Measurements from ENCODE around the gene STOX2. TPM values are rescaled to one million over a fixed set of nuclear protein-coding genes. Genes with fewer than 3 reads are reported as not detected.

The STOX2 gene
- total and polyA plus RNA-seq, 11 donors = 2.8 to 19.6 (median 13.1) TPM

DNA sequence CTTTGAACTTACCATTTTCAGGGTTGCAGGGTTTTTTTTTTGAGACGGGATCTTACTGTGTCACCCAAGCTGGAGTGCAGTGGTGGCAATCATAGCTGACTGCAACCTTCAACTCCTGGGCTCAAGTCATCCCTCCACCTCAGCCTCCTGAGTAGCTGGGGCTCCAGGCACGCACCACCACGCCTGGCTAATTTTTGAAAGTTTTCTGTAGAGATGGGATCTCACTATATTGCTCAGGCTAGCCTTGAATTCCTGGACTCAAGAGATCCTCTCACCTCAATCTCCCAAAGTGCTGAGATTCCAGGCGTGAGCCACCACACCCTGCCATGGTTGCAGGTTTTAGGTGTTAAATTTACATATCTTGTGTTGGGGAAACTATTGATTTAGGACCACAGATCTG is 64.5 kb downstream of the STOX2 start:
- Histone ChIP-seq H3K27ac (no peak overlapping the region), H3K27me3 (no peaks in the 10 kb centered on the region), H3K36me3 (no peaks in the 10 kb centered on the region), H3K9me3 (peaks cover 0 to 12% (median 6%) of the 10 kb centered on the region in 12 donors), H3K4me3 (no peak overlapping the region), H3K4me1 (peaks cover 0 to 29% (median 14%) of the 10 kb centered on the region in 12 donors)
- TF ChIP-seq, protein P1, sequence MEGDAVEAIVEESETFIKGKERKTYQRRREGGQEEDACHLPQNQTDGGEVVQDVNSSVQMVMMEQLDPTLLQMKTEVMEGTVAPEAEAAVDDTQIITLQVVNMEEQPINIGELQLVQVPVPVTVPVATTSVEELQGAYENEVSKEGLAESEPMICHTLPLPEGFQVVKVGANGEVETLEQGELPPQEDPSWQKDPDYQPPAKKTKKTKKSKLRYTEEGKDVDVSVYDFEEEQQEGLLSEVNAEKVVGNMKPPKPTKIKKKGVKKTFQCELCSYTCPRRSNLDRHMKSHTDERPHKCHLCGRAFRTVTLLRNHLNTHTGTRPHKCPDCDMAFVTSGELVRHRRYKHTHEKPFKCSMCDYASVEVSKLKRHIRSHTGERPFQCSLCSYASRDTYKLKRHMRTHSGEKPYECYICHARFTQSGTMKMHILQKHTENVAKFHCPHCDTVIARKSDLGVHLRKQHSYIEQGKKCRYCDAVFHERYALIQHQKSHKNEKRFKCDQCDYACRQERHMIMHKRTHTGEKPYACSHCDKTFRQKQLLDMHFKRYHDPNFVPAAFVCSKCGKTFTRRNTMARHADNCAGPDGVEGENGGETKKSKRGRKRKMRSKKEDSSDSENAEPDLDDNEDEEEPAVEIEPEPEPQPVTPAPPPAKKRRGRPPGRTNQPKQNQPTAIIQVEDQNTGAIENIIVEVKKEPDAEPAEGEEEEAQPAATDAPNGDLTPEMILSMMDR (IDR thresholded peaks at IDR 0.05) = no peak
- no peak for TF ChIP-seq POLR2A (IDR thresholded peaks at IDR 0.05)
- ATAC-seq (no peak), DNase-seq (no peak)
- WGBS, 4 donors = 95 to 97% (median 96%) methylated on average over 4 of the region's 4 CpGs
- intact Hi-C loops (cut with DNase I) = no loop called here

DNA sequence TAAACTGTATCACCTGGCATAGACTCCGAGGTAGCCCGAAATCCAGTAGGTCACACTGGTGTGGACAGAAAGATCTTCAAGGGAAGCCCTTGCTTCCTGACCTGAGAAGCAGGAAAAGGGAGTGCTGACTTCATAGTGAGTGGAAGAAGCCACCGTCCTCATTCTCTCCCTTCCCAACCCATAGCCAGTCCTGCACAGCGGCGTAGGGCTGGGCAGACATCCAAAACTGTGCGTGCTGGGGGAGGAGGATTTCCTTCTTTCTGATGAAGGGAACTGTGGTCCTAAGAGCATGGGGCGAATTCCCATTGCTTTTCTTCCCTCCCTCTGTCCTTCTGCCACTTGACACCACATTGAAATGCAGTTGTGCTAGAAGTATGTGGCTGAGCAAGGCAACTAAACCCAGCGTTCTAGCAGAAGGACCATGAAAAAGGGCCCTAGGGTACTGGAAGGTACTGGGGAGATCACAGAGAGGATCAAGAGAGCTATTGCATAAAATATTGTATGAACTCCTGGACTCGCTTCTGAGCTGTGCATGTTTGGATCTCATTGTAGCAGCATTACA is 66.9 kb downstream of the STOX2 start:
- intact Hi-C loops (cut with DNase I) = no loop called here
- TF ChIP-seq, protein P1 (IDR thresholded peaks at IDR 0.05) = no peak
- TF ChIP-seq POLR2A (IDR thresholded peaks at IDR 0.05) = no peak
- Histone ChIP-seq H3K4me1 (peaks cover 0 to 23% (median 14%) of the 10 kb centered on the region in 12 donors), H3K27me3 (no peaks in the 10 kb centered on the region), H3K4me3 (peak overlapping the region in 2 of 12 donors; percentile 5 to 17), H3K27ac (peak overlapping the region in 2 of 12 donors; percentile 9 to 42), H3K36me3 (no peaks in the 10 kb centered on the region), H3K9me3 (peaks cover 0 to 32% (median 10%) of the 10 kb centered on the region in 12 donors)
- WGBS, 4 donors = 12 to 19% (median 16%) methylated on average over 9 of the region's 9 CpGs
- ATAC-seq (peak; percentile 68 to 89 (median 87)), DNase-seq (peak; percentile 56 to 75 (median 64))

DNA sequence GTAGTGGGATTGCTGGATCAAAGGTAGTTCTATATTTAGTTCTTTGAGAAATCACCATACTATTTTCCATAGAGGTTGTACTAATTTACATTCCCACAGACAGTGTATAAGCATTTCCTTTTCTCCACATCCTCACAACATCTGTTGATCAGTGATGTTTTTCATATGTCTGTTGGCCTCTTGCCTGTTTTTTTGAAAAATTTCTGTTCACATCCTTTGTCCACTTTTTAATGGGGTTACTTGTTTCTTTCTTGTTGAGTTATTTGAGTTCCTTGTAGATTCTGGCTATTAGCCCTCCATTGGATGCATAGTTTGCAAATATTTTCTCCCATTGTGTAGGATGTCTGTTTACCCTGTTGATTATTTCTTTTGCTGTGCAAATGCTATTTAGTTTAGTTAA is 72.6 kb downstream of the STOX2 start:
- intact Hi-C loops (cut with DNase I) = no loop called here
- no peak for DNase-seq
- no peak overlapping the region for H3K27ac ChIP-seq
- no peaks in the 10 kb centered on the region for H3K36me3 ChIP-seq
- no peaks in the 10 kb centered on the region for H3K27me3 ChIP-seq
- TF ChIP-seq, protein P1 (IDR thresholded peaks at IDR 0.05) = no peak
- TF ChIP-seq POLR2A (IDR thresholded peaks at IDR 0.05) = no peak
- no peak overlapping the region for H3K4me3 ChIP-seq
- no peak for ATAC-seq
- peaks cover 0 to 32% (median 10%) of the 10 kb centered on the region in 12 donors for H3K9me3 ChIP-seq
- peaks cover 0 to 4% (median 0%) of the 10 kb centered on the region in 12 donors for H3K4me1 ChIP-seq

DNA sequence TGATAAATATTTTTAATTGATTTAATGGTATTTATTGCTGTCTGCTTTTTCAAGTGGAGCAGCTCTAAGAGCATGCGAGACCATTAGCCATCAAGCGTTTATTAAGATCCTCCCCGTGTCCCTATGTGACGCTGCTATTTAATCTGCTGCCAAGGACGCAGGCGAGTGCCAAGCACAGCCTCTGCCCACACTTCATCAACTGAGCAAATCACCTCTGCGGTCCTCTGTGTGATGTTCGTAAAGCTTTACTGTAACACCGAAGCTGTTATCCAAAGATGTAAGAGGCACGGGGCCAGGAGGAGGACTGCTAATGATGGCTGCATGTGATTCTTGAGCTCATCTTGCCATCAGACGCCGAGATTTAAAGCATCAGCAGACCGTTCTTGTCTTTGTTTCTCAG is 79.5 kb downstream of the STOX2 start:
- no peak for TF ChIP-seq POLR2A (IDR thresholded peaks at IDR 0.05)
- TF ChIP-seq, protein P1 (IDR thresholded peaks at IDR 0.05) = no peak
- intact Hi-C loops (cut with DNase I) = loop anchor here in 7 of 10 donors (10.0 kb wide), 4 partner anchors 80 to 150 kb away; partner anchors contain the start of gene STOX2 (in 3 of the 7)
- ATAC-seq = peak; percentile 36 to 76 (median 64)

More for the DNA sequence above, 79.5 kb downstream of the STOX2 start:
- H3K27me3 ChIP-seq = no peaks in the 10 kb centered on the region
- H3K36me3 ChIP-seq = no peaks in the 10 kb centered on the region
- DNase-seq = peak; percentile 48 to 80 (median 65)
- peak overlapping the region in 1 of 12 donors; percentile 22 for H3K4me3 ChIP-seq
- 47 to 70% (median 67%) methylated on average over 12 to 13 of the region's 13 CpGs for WGBS, 4 donors
- H3K9me3 ChIP-seq = no peaks in the 10 kb centered on the region
- peaks cover 0 to 65% (median 24%) of the 10 kb centered on the region in 12 donors for H3K4me1 ChIP-seq
- H3K27ac ChIP-seq = peak overlapping the region in 5 of 12 donors; percentile 34 to 70 (median 60)
